Measurements from ENCODE around the gene GLT8D1.

- TF ChIP-seq, protein P1, sequence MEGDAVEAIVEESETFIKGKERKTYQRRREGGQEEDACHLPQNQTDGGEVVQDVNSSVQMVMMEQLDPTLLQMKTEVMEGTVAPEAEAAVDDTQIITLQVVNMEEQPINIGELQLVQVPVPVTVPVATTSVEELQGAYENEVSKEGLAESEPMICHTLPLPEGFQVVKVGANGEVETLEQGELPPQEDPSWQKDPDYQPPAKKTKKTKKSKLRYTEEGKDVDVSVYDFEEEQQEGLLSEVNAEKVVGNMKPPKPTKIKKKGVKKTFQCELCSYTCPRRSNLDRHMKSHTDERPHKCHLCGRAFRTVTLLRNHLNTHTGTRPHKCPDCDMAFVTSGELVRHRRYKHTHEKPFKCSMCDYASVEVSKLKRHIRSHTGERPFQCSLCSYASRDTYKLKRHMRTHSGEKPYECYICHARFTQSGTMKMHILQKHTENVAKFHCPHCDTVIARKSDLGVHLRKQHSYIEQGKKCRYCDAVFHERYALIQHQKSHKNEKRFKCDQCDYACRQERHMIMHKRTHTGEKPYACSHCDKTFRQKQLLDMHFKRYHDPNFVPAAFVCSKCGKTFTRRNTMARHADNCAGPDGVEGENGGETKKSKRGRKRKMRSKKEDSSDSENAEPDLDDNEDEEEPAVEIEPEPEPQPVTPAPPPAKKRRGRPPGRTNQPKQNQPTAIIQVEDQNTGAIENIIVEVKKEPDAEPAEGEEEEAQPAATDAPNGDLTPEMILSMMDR (IDR thresholded peaks at IDR 0.05): no peak
- TF ChIP-seq EP300 (IDR thresholded peaks at IDR 0.05) (no peak), POLR2AphosphoS5 (IDR thresholded peaks at IDR 0.05) (no peak), POLR2A (IDR thresholded peaks at IDR 0.05) (no peak)
Observed at GRCh38 chr3:52697632-52697965, 8.0 kb downstream of the GLT8D1 start.
